Brain microvascular endothelial cell (primary cell): ENCODE results near the gene TEAD1.

ENCODE experiments used
- DNase-seq: peaks from one replicate; pipeline ENCODE4 v3.0.0-alpha.2; 2020
- H3K27ac ChIP-seq: fragments of 250-450 bp; sonication (Bioruptor Pico); 2 replicates; pipeline ENCODE4 v1.5.1; 2020; ENCODE audit warnings: mild to moderate bottlenecking, moderate library complexity
- H3K27me3 ChIP-seq: fragments of 250-450 bp; sonication (Bioruptor Pico); replicated peaks from 2 replicates; pipeline ENCODE4 v1.5.1; 2020; ENCODE audit warnings: mild to moderate bottlenecking
- H3K36me3 ChIP-seq: fragments of 250-450 bp; sonication (Bioruptor Pico); replicated peaks from 2 replicates; pipeline ENCODE4 v1.5.1; 2020; ENCODE audit warnings: mild to moderate bottlenecking
- H3K4me3 ChIP-seq: 2 replicates; pipeline ENCODE4 v1.5.1; 2011; ENCODE audit warnings: low read depth, mild to moderate bottlenecking, control low read depth, low read length, moderate library complexity
- in situ Hi-C: cut with HindIII; loops from 2 replicates; pipeline ENCODE4 v1.10.0; 2017; ENCODE audit warnings: low sequenced_read_pairs, low pct_ligation_motif_present
- TF ChIP-seq, protein P1 (sequence below): IDR thresholded peaks from 2 replicates; pipeline ENCODE4 v1.5.1; 2011; ENCODE audit warnings: low read depth, mild to moderate bottlenecking, moderate library complexity, low read length, control low read depth, inconsistent platforms; ENCODE audit errors: missing control alignments

The TEAD1 gene

DNA sequence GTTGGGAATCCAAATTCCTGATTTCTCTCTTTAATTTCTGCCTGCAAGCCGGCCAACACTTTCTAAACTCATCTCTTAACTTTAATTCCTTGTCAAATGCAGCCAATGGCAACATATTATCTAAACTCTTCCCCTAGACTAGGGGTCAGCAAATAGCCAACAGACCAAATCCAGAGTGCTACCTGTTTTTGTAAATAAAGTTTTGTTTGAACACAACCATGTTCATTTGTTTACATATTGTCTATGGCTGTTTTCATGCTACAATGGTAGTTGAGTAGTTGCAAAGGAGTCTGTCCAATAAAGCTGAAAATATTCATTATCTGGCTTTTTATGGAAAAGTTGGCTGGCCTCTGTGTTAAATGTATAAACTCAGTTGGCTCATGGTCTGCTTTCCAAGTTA, 297.7 kb downstream of the TEAD1 start:
- no peak for DNase-seq
- in situ Hi-C loops, result loop anchor here (25.0 kb wide), 1 partner anchor 190 kb away; no protein-coding TSS in a partner anchor
- Histone ChIP-seq H3K27me3 (peaks cover 8% of the 10 kb centered on the region), H3K27ac (no peak overlapping the region), H3K36me3 (no peaks in the 10 kb centered on the region), H3K4me3 (no peak overlapping the region)
- TF ChIP-seq, protein P1, sequence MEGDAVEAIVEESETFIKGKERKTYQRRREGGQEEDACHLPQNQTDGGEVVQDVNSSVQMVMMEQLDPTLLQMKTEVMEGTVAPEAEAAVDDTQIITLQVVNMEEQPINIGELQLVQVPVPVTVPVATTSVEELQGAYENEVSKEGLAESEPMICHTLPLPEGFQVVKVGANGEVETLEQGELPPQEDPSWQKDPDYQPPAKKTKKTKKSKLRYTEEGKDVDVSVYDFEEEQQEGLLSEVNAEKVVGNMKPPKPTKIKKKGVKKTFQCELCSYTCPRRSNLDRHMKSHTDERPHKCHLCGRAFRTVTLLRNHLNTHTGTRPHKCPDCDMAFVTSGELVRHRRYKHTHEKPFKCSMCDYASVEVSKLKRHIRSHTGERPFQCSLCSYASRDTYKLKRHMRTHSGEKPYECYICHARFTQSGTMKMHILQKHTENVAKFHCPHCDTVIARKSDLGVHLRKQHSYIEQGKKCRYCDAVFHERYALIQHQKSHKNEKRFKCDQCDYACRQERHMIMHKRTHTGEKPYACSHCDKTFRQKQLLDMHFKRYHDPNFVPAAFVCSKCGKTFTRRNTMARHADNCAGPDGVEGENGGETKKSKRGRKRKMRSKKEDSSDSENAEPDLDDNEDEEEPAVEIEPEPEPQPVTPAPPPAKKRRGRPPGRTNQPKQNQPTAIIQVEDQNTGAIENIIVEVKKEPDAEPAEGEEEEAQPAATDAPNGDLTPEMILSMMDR, result no peak

DNA sequence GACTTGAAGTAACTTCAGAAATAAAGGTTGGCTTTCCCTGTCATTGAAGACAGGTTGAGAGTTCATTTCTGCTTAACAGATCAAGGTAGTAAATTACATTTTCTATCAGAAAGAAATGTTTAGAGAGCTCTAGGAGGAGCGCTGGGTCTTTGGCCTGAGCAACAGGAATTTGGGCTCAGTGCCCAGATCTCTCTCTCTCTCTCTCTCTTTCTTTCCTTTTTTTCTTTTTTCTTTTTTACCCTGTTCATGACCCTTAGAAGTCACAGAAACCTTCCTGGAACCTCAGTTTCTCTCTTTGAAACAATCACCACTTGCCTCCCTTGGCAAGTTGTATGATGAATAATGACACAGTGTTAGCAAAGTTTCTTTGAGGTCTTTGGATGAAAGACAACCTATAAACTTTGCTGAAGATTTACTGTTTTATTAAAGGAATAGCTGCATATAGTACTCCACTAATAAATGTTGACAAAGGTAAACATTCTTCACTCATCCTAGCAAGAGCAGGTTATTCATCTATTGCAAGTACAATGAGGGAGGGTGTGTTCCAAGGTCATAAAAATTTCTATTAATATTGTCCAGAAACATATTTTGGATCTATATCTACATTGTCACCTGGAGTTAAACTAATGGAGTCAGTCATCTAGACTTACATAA, 299.4 kb downstream of the TEAD1 start:
- in situ Hi-C loops, result loop anchor here (25.0 kb wide), 1 partner anchor 189 kb away; no protein-coding TSS in a partner anchor
- H3K27me3 ChIP-seq, result peaks cover 14% of the 10 kb centered on the region
- DNase-seq, result no peak
- H3K4me3 ChIP-seq, result no peak overlapping the region
- TF ChIP-seq, protein P1, result no peak
- no peaks in the 10 kb centered on the region for H3K36me3 ChIP-seq
- H3K27ac ChIP-seq, result no peak overlapping the region

GRCh38 chr11:12975195-12975594, 301.0 kb downstream of the TEAD1 start:
- TF ChIP-seq, protein P1, result no peak
- Histone ChIP-seq H3K27ac (no peak overlapping the region), H3K27me3 (peaks cover 22% of the 10 kb centered on the region), H3K4me3 (no peak overlapping the region), H3K36me3 (no peaks in the 10 kb centered on the region)
- in situ Hi-C loops, result no loop called here
- DNase-seq, result no peak

GRCh38 chr11:12979928-12980689, 305.9 kb downstream of the TEAD1 start:
- no peak overlapping the region for H3K4me3 ChIP-seq
- in situ Hi-C loops, result no loop called here

GRCh38 chr11:12981676-12982522, 307.7 kb downstream of the TEAD1 start:
- Histone ChIP-seq H3K36me3 (no peaks in the 10 kb centered on the region), H3K27ac (no peak overlapping the region), H3K27me3 (peaks cover 26% of the 10 kb centered on the region), H3K4me3 (no peak overlapping the region)
- TF ChIP-seq, protein P1, result peak; percentile 19
- no peak for DNase-seq
- in situ Hi-C loops, result no loop called here

More at GRCh38 chr11:12979928-12980689, 305.9 kb downstream of the TEAD1 start:
- no peak overlapping the region for H3K27ac ChIP-seq
- no peaks in the 10 kb centered on the region for H3K36me3 ChIP-seq
- H3K27me3 ChIP-seq, result peaks cover 26% of the 10 kb centered on the region
- DNase-seq, result no peak
- TF ChIP-seq, protein P1, result no peak
